Pericardium fibroblast (primary cell): ENCODE measurements around the gene TYW1. TPM values are rescaled to one million over a fixed set of nuclear protein-coding genes. Genes with fewer than 3 reads are reported as not detected.

Source experiments
- total RNA-seq: library from RNA; depleted of rRNA; stranded (reverse); fragments of >200 nt; gene quantifications from 2 replicates; pipeline ENCODE4 v1.2.3, GENCODE V29; 2015

Gene TYW1, protein sequence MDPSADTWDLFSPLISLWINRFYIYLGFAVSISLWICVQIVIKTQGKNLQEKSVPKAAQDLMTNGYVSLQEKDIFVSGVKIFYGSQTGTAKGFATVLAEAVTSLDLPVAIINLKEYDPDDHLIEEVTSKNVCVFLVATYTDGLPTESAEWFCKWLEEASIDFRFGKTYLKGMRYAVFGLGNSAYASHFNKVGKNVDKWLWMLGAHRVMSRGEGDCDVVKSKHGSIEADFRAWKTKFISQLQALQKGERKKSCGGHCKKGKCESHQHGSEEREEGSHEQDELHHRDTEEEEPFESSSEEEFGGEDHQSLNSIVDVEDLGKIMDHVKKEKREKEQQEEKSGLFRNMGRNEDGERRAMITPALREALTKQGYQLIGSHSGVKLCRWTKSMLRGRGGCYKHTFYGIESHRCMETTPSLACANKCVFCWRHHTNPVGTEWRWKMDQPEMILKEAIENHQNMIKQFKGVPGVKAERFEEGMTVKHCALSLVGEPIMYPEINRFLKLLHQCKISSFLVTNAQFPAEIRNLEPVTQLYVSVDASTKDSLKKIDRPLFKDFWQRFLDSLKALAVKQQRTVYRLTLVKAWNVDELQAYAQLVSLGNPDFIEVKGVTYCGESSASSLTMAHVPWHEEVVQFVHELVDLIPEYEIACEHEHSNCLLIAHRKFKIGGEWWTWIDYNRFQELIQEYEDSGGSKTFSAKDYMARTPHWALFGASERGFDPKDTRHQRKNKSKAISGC
- 9.7 and 11.7 TPM in 2 replicates for total RNA-seq

DNA sequence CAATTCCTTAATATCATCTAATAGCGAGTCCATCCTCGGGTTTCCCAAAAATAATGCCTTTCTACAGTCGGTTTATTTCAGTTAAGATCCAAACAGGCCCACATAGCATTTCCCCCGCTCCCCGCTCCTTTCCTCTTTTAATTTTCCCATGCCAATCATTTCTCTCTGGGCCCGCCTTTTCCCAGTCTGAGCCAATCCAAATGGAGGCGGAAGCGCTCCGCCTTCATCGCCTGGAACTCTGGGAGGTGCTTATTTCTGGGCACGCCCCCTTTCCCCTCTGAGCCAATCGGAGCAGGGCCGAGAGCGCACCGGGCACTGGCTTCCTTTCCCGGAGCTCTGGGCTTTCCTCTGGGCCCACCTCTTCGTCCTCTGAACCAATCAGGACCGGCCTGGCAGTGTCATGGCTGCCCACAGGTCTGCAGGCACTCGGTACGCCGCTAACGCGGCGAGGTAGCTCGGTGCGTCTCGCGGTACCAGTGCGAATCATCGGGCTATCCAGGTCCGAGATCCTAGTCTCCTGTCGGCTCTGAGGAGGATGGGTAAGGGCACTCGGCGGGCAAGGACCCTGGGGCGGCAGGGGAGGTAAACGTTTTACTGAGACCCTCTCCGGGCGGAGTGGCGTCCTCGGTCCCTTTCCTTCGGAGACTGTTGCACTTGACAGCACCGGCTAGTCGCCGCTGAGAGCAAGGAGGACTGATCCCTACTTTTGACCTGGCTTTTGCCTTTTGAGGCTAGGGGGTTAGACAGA lies at the start of gene TYW1:
TSS of gene TYW1 (plus strand) at position 390 of the 748 bp plus-strand sequence. CDS start at position 536, 146 bp downstream.

DNA sequence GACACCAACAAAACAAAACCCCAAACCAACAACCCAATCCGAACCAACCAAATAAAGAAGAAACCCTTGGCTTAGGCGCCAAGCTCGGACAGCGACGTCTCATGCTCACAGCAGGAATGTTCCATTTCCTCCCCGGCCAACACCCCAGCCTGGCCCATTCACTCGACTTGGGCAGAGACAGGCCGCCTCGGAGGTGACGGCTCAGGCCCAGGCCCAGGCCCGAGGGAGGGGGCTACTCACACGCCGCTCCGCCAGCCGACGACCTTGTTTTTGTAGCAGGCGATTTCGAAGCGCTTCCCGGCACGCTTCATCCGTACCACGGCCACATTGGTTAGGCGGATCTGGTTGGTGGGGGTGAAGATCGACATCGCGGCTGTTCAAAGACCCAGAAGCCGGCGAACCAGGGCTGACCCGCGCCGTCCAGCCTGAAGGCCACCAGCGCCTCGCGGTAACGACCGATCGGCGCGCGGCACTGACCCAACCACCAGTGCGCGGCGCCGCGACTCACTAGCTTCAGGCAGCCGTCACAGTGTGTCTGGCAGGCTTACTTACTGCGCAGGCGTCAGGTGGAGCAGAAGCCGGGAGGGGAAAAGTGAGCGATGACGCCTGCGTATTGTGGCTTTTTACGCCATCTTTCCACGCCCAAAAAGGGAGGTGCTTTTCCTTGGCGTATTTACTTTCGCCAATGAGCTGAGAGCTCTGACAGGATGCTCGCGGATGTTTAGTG lies 1.4 kb upstream of the TYW1 start, which contains the start of gene SBDS:
TSS of gene SBDS (minus strand) at position 537 of the 727 bp plus-strand sequence. CDS start at position 368, 169 bp downstream.

Other genes starting within 250 kb of the TYW1 start
- gene TMEM248, start 75.6 kb upstream of the TYW1 start, total RNA-seq = 91.2 and 127 TPM in 2 replicates
- 72.1 and 110 TPM in 2 replicates for gene SBDS, start 1.2 kb upstream of the TYW1 start, total RNA-seq